Adrenal gland (tissue), 12 donors: ENCODE measurements around the gene TBX15. TPM values are rescaled to one million over a fixed set of nuclear protein-coding genes. Genes with fewer than 3 reads are reported as not detected.
"Not testable (repeated sequence)": the region's sequence is repeated elsewhere in the genome, so short reads cannot be mapped to it uniquely, and the experiment has no call there.

Experiments
- DNase-seq, 7 donors: peaks; one replicate each; pipeline ENCODE4 v3.0.0-alpha.2; 2019 to 2020
- H3K27ac ChIP-seq, 5 donors: fragments of 200-600 bp; sonication (generic) in 4 of 5; 1 replicate in 3 of 5; 2 replicates in 2 of 5; pipeline versions ENCODE4 v1.5.1 to v1.8.0; 2016 to 2020; ENCODE audit warnings: mild to moderate bottlenecking in 1 of 5
- H3K27me3 ChIP-seq: fragments of 200-600 bp; 2 replicates; pipeline ENCODE4 v1.8.0; 2021
- H3K36me3 ChIP-seq, 2 donors: fragments of 200-600 bp; replicated peaks in 1 of 2; 1 replicate in 1 of 2; 2 replicates in 1 of 2; pipeline versions ENCODE4 v1.5.1 to v1.8.0; 2018 to 2022
- H3K4me1 ChIP-seq, 2 donors: fragments of 200-600 bp; replicated peaks in 1 of 2; 1 replicate in 1 of 2; 2 replicates in 1 of 2; pipeline versions ENCODE4 v1.5.1 to v1.8.0; 2018 to 2021
- H3K4me3 ChIP-seq, 4 donors: fragments of 200-600 bp; sonication (generic) in 3 of 4; one replicate each; pipeline ENCODE4 v1.5.1; 2016 to 2018
- H3K9me3 ChIP-seq, 3 donors: fragments of 200-600 bp; sonication (generic) in 1 of 3; replicated peaks in 1 of 3; 1 replicate in 2 of 3; 2 replicates in 1 of 3; pipeline versions ENCODE4 v1.5.1 to v1.8.0; 2016 to 2021
- CTCF ChIP-seq, 6 experiments: fragments of 450-650 bp in 4 of 6; fragments of 200-600 bp in 2 of 6; sonication (generic) in 1 of 6; IDR thresholded peaks; 1 replicate in 5 of 6; 2 replicates in 1 of 6; pipeline versions ENCODE4 v1.5.1 to v1.8.0; 2016 to 2021; ENCODE audit warnings: antibody characterized with exemption in 6 of 6, mild to moderate bottlenecking in 2 of 6, moderate library complexity in 1 of 6
- POLR2A ChIP-seq, 2 donors: fragments of 450-650 bp; IDR thresholded peaks; one replicate each; pipeline ENCODE4 v1.6.1; 2017; ENCODE audit warnings: antibody characterized with exemption in 2 of 2, mild to moderate bottlenecking in 2 of 2, moderate library complexity in 1 of 2
- WGBS, 4 donors: extraction: QIAGEN DNeasy Blood & Tissue Kit in 2 of 4; methylation state at CpG; one replicate each; pipeline versions ENCODE4 v1.1.5 to v1.1.7; 2013 to 2017; 5-methylcytosine and 5-hydroxymethylcytosine counted together
- intact Hi-C, 2 donors: fragments of 100-400 bp; cut with DNase I; formaldehyde crosslinking; loops; one replicate each; pipeline versions ENCODE4 v1.14.1 to v1.15.0; 2022 to 2023
- polyA plus RNA-seq, 3 donors: library from polyadenylated mRNA; stranded (reverse); fragments of 200-250 nt in 2 of 3; fragments of 350-450 nt in 1 of 3; fragmentation: Illumina TruSeq in 1 of 3; extraction: RNeasy Lipid Tissue Mini Kit (QIAGEN cat#74804) in 1 of 3; gene quantifications; one replicate each; pipeline ENCODE4 v1.2.3, GENCODE V29; 2013 to 2014
- total RNA-seq, 9 donors: library from RNA; depleted of rRNA in 4 of 9; stranded (reverse); fragments of >200 nt in 4 of 9; fragments of 120-200 nt in 1 of 9; fragmentation: NEBNext Ultra II Directional in 1 of 9; extraction: Animal tissue kit (Norgen Biotek cat#: 25700) in 1 of 9; gene quantifications; one replicate each; pipeline versions ENCODE4 v1.1.0 to v1.2.4, GENCODE V29; 2013 to 2023
- donor health status: healthy with polysubstance abuse.
- donor health status: Bipolar disorder and iron deficiency.
- donor health status: DM: yes; HTN: yes; CAD: no.
- donor health status: DM: no; HTN: no; CAD: no.
- donor health status: DM: no; HTN: no; CAD: no.
- donor health status: DM: yes; HTN: yes; CAD: no.

TBX15 gene
- total and polyA plus RNA-seq, 12 donors, result 0.06 to 0.48 (median 0.15) TPM; not detected in 2

DNA sequence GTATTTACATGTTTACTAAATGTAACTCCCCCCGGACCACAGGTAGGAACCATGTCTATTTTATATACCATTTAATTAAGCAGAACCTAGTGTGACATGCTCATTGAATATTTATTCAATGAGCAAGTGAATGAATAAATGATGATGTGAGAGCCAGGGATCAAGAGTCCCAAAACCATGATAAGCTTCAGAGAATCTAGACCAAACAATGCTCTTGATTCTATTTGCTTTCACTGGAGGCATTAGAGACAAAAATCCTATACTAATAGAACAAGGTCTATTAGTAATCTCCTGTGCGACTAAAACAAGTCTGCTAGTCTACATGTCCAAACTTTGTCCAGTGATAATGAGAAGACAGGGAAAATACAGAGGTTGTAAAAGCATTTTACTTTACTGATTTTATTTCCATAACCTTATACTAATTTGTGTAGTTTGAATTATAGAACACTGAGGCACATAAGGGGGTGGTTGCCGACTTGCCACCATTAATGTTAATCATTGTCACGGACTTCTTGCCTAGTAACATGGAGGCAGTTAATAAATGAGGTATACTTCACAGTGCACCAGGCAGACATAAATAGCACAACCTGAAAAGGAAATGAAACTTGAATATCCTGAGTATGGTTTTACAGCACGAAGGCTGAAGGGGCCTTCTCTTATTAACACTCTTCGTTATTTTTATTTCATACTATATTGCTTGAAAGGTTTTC is 69.8 kb downstream of the TBX15 start:
- no peaks in the 10 kb centered on the region for H3K4me1 ChIP-seq
- WGBS, 4 donors, result 75 to 79% (median 76%) methylated on average over 6 of the region's 6 CpGs
- no peaks in the 10 kb centered on the region for H3K9me3 ChIP-seq
- H3K27me3 ChIP-seq, result no peaks in the 10 kb centered on the region
- DNase-seq, result no peak
- intact Hi-C loops, result no loop called here
- no peaks in the 10 kb centered on the region for H3K36me3 ChIP-seq
- no peak for TF ChIP-seq POLR2A (IDR thresholded peaks at IDR 0.05)
- no peak for TF ChIP-seq CTCF (IDR thresholded peaks at IDR 0.05)
- H3K4me3 ChIP-seq, result no peak overlapping the region
- no peak overlapping the region for H3K27ac ChIP-seq

- H3K4me3 ChIP-seq, H3K36me3 ChIP-seq, H3K27ac ChIP-seq, H3K9me3 ChIP-seq, intact Hi-C loops, H3K27me3 ChIP-seq, H3K4me1 ChIP-seq, DNase-seq: not testable (repeated sequence)
- 77 to 88% (median 84%) methylated on average over 4 of the region's 4 CpGs for WGBS, 4 donors
Measured at GRCh38 chr1:118916346-118916745, 71.8 kb downstream of the TBX15 start.

- DNase-seq, result no peak
- Histone ChIP-seq H3K36me3 (no peaks in the 10 kb centered on the region), H3K4me1 (no peaks in the 10 kb centered on the region), H3K27ac (no peak overlapping the region), H3K9me3 (no peaks in the 10 kb centered on the region), H3K4me3 (no peak overlapping the region), H3K27me3 (no peaks in the 10 kb centered on the region)
- TF ChIP-seq CTCF (IDR thresholded peaks at IDR 0.05), result no peak
- TF ChIP-seq POLR2A (IDR thresholded peaks at IDR 0.05), result no peak
- 45 to 62% (median 51%) methylated on average over 2 of the region's 2 CpGs for WGBS, 4 donors
- intact Hi-C loops, result no loop called here
Measured at GRCh38 chr1:118914379-118915161, 73.6 kb downstream of the TBX15 start.

GRCh38 chr1:118913818-118914217 is 74.3 kb downstream of the TBX15 start:
- Histone ChIP-seq H3K4me3 (no peak overlapping the region), H3K27me3 (no peaks in the 10 kb centered on the region), H3K27ac (no peak overlapping the region), H3K4me1 (no peaks in the 10 kb centered on the region), H3K36me3 (no peaks in the 10 kb centered on the region), H3K9me3 (no peaks in the 10 kb centered on the region)
- no peak for DNase-seq
- intact Hi-C loops, result no loop called here
- WGBS, 4 donors, result 63 to 86% (median 85%) methylated on average over 4 of the region's 4 CpGs
- no peak for TF ChIP-seq POLR2A (IDR thresholded peaks at IDR 0.05)
- TF ChIP-seq CTCF (IDR thresholded peaks at IDR 0.05), result no peak
